HG03108 (cell line): ENCODE data around the gene NFE2.

Experiments used
- ATAC-seq: cut with Tn5 transposase; IDR thresholded peaks from one replicate; pipeline ENCODE4 v1.9.1; 2021; ENCODE audit warnings: moderate library complexity; ENCODE audit not compliant: unreplicated experiment

The NFE2 gene

GRCh38 chr12:54253240-54253639 lies 47.6 kb downstream of the NFE2 start:
- ATAC-seq: no peak

GRCh38 chr12:54251667-54252284 lies 49.0 kb downstream of the NFE2 start:
- ATAC-seq: no peak

GRCh38 chr12:54249489-54249888 lies 51.3 kb downstream of the NFE2 start:
- ATAC-seq: no peak

GRCh38 chr12:54246011-54246641 lies 54.7 kb downstream of the NFE2 start:
- ATAC-seq: no peak
